ENCODE measurements around the gene OBSCN. TPM values are rescaled to one million over a fixed set of nuclear protein-coding genes. Genes with fewer than 3 reads are reported as not detected.

Gene OBSCN
- total and polyA plus RNA-seq, 10 of the 15 experiments (the other 5 are each of a cell fraction or from before 2014, with no cell fraction given), result 0.01 to 0.36 (median 0.08) TPM; not detected in 2

GRCh38 chr1:228351850-228352249 is 144.0 kb downstream of the OBSCN start (continued):
- TF ChIP-seq NR2C1 (IDR thresholded peaks at IDR 0.05) (no peak), STAT1 (conservative IDR thresholded peaks at IDR 0.05) (no peak), BHLHE40 (IDR thresholded peaks at IDR 0.05; ENCODE audit: borderline replicate concordance in 1 of 2, low read depth in 2 of 2, low read length in 1 of 2) (no peak)
- TF ChIP-seq, protein P1, sequence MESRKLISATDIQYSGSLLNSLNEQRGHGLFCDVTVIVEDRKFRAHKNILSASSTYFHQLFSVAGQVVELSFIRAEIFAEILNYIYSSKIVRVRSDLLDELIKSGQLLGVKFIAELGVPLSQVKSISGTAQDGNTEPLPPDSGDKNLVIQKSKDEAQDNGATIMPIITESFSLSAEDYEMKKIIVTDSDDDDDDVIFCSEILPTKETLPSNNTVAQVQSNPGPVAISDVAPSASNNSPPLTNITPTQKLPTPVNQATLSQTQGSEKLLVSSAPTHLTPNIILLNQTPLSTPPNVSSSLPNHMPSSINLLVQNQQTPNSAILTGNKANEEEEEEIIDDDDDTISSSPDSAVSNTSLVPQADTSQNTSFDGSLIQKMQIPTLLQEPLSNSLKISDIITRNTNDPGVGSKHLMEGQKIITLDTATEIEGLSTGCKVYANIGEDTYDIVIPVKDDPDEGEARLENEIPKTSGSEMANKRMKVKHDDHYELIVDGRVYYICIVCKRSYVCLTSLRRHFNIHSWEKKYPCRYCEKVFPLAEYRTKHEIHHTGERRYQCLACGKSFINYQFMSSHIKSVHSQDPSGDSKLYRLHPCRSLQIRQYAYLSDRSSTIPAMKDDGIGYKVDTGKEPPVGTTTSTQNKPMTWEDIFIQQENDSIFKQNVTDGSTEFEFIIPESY (IDR thresholded peaks at IDR 0.05), result no peak

DNA sequence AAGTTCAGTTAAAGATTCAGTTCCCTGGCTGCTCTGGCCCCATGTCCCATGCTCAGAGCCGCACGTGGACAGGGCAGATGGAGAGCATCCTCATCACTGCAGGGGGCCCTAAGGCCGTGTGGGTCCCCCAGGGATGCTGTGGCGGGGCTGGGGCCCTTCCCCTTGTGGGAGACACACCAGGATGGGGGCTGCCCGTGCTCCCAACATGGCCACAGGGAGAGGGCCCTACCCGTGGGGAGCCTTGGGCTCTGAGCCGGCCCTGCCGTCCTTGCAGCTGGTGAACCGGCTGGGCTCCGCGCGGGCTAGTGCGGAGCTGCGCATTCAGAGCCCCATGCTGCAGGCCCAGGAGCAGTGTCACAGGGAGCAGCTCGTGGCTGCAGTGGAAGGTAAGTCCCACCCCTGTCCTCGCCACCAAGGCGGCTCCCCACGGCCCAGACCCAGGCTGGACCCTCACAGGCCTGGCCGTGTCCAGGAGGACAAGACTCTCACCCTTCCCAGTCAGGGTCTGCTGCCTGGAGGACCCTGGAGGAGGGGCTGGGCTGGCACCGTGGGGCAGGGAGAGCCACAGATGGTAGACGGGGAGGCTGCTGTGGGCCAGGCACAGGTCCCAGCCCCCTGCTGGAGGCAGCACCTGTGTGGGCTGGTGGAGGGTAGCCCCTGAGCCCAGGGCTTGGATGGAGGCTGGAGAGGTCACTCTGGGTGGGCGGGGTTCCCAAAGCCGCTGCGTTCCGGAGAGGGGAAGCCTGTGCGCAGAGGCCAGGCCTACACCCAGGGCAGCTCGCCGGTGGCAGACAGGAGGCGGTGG is 145.0 kb downstream of the OBSCN start:
- WGBS (ENCODE audit: insufficient coverage, insufficient replicate concordance, low lambda C conversion rate, missing lambda C conversion rate), result 38% methylated on average over 29 of the region's 29 CpGs
- H2AFZ ChIP-seq (ENCODE audit: control insufficient read depth, low read depth, low read length), result no peak overlapping the region
- ChIA-PET SMC1A (ENCODE audit: uncharacterized antibody, unreplicated experiment) (no interaction called here), RAD21 (ENCODE audit: unreplicated experiment) (no interaction called here), POLR2A (no interaction called here), CTCF (interaction anchor here (1.0 kb wide), 1 partner anchor 353 kb away, joined by 3 read pairs; no protein-coding TSS in a partner anchor)
- H3K9ac ChIP-seq (ENCODE audit: control insufficient read depth, insufficient read depth, low read length), result no peak overlapping the region
- H3K4me3 ChIP-seq, result no peak overlapping the region
- no peak overlapping the region for H3K4me2 ChIP-seq (ENCODE audit: control insufficient read depth, insufficient read depth)
- no peak overlapping the region for H3K27ac ChIP-seq (ENCODE audit: control insufficient read depth, insufficient read depth)
- intact Hi-C loops (cut with micrococcal nuclease; ENCODE audit: unreplicated experiment) (no loop called here), in situ Hi-C loops (cut with MboI) (no loop called here)
- no peaks in the 10 kb centered on the region for H3K36me3 ChIP-seq (ENCODE audit: control insufficient read depth in 2 of 2, insufficient read depth in 2 of 2, low read length in 1 of 2)
- no peak for ATAC-seq
- no peaks in the 10 kb centered on the region for H3K9me3 ChIP-seq (replicated peaks; ENCODE audit: control insufficient read depth, insufficient read depth, low read length)
- no peak for FAIRE-seq
- no peaks in the 10 kb centered on the region for H3K79me2 ChIP-seq (ENCODE audit: control insufficient read depth, insufficient read depth, low read length)
- H3K27me3 ChIP-seq (replicated peaks in 1 of 2; ENCODE audit: control insufficient read depth in 2 of 2, insufficient read depth in 2 of 2, low read length in 1 of 2), result no peaks in the 10 kb centered on the region; a peak in 2 of 4 replicates
- no peak for DNase-seq (ENCODE audit: low read depth, low spot score)
- BruUV-seq (replicated peaks), result no TSS peak
- no peaks in the 10 kb centered on the region for H3K4me1 ChIP-seq (ENCODE audit: control insufficient read depth, insufficient read depth, low read length)
- H4K20me1 ChIP-seq (ENCODE audit: control insufficient read depth, insufficient read depth), result no peaks in the 10 kb centered on the region; the same call in 1 of the 2 replicates
- TF ChIP-seq PAX8 (IDR thresholded peaks at IDR 0.05), result no peak
- no peak for TF ChIP-seq CBX5 (IDR thresholded peaks at IDR 0.05; ENCODE audit: low read depth)
- no peak for TF ChIP-seq IRF5 (IDR thresholded peaks at IDR 0.05; ENCODE audit: borderline replicate concordance)
- TF ChIP-seq, protein P2, sequence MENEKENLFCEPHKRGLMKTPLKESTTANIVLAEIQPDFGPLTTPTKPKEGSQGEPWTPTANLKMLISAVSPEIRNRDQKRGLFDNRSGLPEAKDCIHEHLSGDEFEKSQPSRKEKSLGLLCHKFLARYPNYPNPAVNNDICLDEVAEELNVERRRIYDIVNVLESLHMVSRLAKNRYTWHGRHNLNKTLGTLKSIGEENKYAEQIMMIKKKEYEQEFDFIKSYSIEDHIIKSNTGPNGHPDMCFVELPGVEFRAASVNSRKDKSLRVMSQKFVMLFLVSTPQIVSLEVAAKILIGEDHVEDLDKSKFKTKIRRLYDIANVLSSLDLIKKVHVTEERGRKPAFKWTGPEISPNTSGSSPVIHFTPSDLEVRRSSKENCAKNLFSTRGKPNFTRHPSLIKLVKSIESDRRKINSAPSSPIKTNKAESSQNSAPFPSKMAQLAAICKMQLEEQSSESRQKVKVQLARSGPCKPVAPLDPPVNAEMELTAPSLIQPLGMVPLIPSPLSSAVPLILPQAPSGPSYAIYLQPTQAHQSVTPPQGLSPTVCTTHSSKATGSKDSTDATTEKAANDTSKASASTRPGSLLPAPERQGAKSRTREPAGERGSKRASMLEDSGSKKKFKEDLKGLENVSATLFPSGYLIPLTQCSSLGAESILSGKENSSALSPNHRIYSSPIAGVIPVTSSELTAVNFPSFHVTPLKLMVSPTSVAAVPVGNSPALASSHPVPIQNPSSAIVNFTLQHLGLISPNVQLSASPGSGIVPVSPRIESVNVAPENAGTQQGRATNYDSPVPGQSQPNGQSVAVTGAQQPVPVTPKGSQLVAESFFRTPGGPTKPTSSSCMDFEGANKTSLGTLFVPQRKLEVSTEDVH (IDR thresholded peaks at IDR 0.05; ENCODE audit: low read depth, partially characterized antibody), result no peak
- TF ChIP-seq EGR1 (IDR thresholded peaks at IDR 0.05; ENCODE audit: borderline replicate concordance in 1 of 2, low read depth in 2 of 2, low read length in 2 of 2), result no peak
- TF ChIP-seq GABPA (IDR thresholded peaks at IDR 0.05; ENCODE audit: low read depth), result no peak
- no peak for TF ChIP-seq BRCA1 (IDR thresholded peaks at IDR 0.05; ENCODE audit: low read depth, low read length)
- TF ChIP-seq TCF12 (IDR thresholded peaks at IDR 0.05; ENCODE audit: low read depth, low read length), result no peak
- TF ChIP-seq PKNOX1 (IDR thresholded peaks at IDR 0.05), result no peak
- no peak for TF ChIP-seq MYB (IDR thresholded peaks at IDR 0.05; ENCODE audit: borderline replicate concordance, low read depth, low read length)
- TF ChIP-seq NR2C1 (IDR thresholded peaks at IDR 0.05), result no peak
